GM12891 (cell line): Measurements from ENCODE around the gene EPS8L3.

Source experiments
- DNase-seq: peaks from one replicate; pipeline ENCODE4 v3.0.0; 2011; ENCODE audit warnings: low spot score; ENCODE audit not compliant: insufficient read length
- FAIRE-seq: peaks from 2 replicates; lab custom pipeline; 2011; peaks lifted over from hg19 to GRCh38; lab: Jason Lieb, UNC
- PAX5 ChIP-seq: IDR thresholded peaks from 2 replicates; pipeline ENCODE4 v1.6.1; 2011; ENCODE audit warnings: low read length, moderate library complexity, mild to moderate bottlenecking; ENCODE audit not compliant: insufficient read depth, severe bottlenecking
- POLR2A ChIP-seq: IDR thresholded peaks from 2 replicates; pipeline ENCODE4 v1.6.1; 2011; ENCODE audit warnings: low read depth, low read length, control low read depth
- POLR2AphosphoS5 ChIP-seq: IDR thresholded peaks from 2 replicates; pipeline ENCODE4 v1.6.1; 2011; ENCODE audit warnings: low read depth, low read length, control low read depth
- POU2F2 ChIP-seq: IDR thresholded peaks from 2 replicates; pipeline ENCODE4 v1.6.1; 2011; ENCODE audit warnings: low read depth, mild to moderate bottlenecking, control low read depth, low read length, moderate library complexity
- SPI1 ChIP-seq: IDR thresholded peaks from 2 replicates; pipeline ENCODE4 v1.6.1; 2011; ENCODE audit warnings: low read depth, low read length, control low read depth
- TAF1 ChIP-seq: IDR thresholded peaks from 2 replicates; pipeline ENCODE4 v1.6.1; 2011; ENCODE audit warnings: low read depth, low read length, control low read depth

Gene EPS8L3

DNA sequence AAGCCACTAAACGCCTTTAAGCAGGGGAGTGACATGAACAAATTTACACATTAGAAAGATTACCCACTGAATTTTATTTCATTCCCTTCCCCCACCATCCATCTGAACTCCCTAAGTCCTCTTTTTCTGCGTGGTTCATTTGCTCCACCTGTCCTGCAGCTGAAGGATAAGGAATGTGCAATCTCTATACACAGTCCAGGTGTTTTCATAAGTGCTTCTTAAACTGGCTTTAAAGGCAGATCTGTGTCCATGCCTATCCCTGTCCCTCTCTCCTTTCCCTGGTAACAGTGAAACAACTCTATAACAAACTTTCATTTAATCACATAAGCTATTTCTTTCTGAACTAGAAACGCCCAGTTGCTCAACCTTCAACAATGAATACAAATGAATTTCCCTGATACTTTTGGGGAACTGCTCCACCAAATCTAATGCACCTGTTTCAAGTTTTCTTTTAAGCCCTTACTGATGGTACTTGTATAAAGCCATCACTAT is 31.3 kb downstream of the EPS8L3 start:
- TF ChIP-seq SPI1, result no peak
- TF ChIP-seq PAX5, result no peak
- TF ChIP-seq TAF1, result no peak
- TF ChIP-seq POLR2AphosphoS5, result no peak
- TF ChIP-seq POU2F2, result no peak
- no peak for TF ChIP-seq POLR2A
- DNase-seq, result no peak
- FAIRE-seq, result no peak

DNA sequence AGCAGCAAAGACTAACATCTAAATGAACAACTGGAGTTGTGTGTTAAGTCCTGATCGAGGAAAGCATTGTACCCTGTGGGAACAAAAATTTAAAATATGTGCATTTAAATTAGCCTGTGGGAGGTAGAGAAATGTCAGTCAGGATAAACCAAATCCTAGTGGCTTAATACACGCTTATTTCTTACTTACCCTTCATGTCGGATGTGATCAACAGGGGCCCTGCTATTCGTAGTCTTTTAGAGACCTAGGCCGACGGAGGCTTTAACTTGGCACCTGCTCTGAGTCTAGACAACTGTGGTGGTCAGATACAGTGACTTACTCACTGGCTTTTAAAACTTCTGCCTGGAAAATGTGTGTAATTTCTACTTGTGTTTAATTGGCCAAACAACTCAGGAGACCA is 33.1 kb downstream of the EPS8L3 start:
- TF ChIP-seq PAX5 (no peak), POLR2A (no peak), SPI1 (no peak), POLR2AphosphoS5 (no peak), TAF1 (no peak), POU2F2 (no peak)
- FAIRE-seq (no peak), DNase-seq (no peak)

DNA sequence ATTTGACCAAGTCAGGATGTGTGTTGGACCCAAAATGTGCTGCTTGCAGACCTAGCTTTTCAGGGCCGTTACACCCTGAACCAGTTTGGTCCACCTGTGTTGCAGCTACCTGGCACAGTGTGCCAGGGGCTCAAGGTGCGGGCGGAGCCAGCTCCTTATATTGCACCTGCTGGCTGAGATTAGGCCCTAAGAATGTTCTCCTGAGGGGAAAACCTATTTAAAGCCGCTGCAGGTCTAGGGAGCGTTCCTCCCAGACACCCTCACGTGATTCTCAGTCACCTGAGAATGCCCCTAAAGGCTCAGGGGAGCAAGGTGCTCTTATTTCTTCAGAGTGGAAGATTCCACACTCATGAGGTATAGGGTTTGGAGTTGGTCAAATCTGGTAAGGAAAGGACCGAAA is 34.9 kb downstream of the EPS8L3 start:
- DNase-seq, result no peak
- TF ChIP-seq POU2F2 (no peak), POLR2AphosphoS5 (no peak), PAX5 (no peak), SPI1 (no peak), TAF1 (no peak), POLR2A (no peak)
- FAIRE-seq, result no peak

DNA sequence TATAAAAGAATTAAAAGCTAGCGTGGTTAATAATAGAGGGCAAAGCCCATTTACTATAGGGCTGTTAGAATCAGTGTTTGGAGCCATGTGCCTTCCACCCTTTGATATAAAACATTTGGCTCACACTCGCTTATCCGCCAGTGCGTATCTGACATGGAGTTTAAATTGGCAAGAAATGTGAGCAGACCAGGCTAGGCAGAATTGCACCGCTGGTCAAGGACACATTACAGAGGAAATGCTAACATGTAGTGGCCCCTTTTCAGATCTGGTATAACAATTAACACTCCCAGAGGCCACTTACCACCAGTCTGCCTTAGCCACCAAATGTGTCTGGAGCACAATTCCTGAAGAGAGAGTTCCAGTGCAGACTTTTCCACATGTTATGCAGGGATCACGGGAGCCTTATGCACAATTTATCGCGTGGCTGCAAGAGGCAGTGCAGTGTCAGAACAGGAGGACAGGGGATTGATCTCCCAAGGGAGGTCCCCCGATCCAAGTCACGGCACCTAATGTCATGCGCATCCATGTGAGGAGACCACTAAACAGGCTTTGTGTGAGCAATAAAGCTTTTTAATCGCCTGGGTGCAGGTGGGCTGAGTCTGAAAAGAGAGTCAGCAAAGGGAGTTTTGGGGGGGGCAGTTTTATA is 36.9 kb downstream of the EPS8L3 start:
- no peak for DNase-seq
- TF ChIP-seq TAF1 (no peak), PAX5 (no peak), POLR2AphosphoS5 (no peak), POLR2A (no peak)
- FAIRE-seq, result no peak

DNA sequence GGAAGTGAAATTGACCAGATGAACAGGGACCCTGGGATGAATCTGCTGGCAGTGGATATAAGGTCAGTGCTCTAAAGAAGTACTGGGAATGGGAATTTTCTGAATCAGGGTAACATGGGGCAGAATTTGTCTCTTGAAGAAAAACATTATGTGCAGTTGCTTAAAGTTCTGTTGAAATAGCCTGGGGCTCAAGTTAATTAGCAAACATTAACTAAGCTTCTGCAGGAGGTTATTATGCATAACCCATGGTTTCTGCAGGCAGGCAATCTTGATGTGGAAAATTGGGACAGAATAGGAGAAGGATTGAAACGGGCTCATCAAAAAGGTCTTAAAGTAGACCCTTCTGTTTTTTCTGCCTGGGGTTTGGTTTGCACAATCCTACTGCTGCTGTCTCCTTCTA is 37.7 kb downstream of the EPS8L3 start:
- no peak for FAIRE-seq
- no peak for DNase-seq
- TF ChIP-seq SPI1 (no peak), POU2F2 (no peak), POLR2A (no peak), PAX5 (no peak), POLR2AphosphoS5 (no peak), TAF1 (no peak)

DNA sequence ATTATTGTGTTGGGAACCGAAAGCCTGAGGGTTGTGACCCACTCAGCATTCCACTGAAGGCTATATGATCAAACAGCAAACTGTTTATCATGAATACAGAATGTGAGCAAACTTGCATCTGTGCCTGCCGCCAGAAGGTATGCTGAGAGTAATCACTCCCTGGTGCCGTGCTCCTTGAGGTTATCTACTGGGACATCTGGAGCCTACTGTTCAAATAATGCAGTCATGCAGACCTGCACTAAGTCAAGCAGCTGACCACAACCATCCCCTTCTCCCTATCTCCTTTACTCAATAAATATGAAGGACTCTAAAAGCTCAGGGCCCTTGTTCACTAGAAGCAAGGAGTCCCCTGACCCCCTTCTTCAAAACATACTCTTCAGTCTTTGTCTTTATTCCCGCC is 38.2 kb downstream of the EPS8L3 start:
- TF ChIP-seq POLR2AphosphoS5 (no peak), POLR2A (no peak), POU2F2 (no peak), PAX5 (no peak), SPI1 (no peak), TAF1 (no peak)
- FAIRE-seq (no peak), DNase-seq (no peak)

DNA sequence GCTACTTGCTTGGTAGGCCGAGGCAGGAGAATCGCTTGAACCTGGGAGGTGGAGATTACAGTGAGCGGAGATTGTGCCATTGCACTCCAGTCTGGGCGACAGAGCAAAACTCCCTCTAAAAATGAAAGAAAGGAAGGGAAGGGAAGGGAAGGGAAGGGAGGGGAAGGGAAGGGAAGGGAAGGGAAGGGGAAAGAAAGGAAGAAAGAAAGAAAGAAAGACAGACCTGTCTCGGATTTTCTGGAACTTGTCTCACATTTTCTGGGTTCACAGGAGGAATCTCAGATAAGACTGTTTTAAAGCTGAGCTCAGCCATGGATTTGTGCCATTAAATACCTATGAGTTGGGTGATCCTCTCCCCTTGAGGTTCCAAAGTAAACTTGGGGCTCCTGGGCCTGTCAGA is 38.8 kb downstream of the EPS8L3 start:
- DNase-seq, result no peak
- FAIRE-seq, result no peak
- TF ChIP-seq POLR2AphosphoS5 (no peak), PAX5 (no peak), SPI1 (no peak), TAF1 (no peak)

DNA sequence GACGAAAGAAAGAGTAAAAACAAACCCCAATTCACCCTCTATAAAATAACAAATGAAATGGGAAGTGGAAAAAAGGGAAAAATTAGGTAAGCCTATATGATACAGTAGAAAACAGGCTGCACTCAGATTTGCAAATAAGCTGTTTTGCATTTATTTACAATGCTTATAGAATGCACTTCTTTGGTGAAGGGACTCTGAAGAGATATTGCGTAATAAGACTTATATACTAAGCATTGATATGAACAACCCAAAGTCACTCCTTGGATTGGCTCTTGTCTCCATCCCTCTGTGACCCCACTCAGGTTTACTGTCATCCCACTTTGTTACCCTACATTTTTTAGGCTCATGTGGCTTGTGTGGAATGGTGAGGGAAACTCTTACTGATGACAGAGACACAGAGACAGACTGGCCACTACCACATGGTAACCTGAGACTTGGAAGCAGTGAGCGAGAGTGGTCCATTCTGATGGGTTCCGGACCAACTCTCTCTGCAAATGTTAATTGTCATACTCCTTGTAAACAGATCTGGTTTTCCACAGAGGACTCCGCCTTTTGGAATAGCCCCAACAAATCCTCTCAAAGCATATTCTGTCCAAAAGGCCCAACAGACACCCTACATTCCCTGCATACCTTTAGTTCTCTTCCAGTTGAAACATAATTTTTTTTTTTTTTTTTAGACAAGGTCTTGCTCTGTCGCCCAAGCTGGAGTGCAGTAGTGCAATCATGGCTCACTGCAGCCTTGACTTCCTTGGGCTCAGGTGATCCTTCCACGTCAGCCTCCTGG is 40.6 kb downstream of the EPS8L3 start:
- TF ChIP-seq POLR2A, result no peak
- TF ChIP-seq PAX5, result no peak
- no peak for TF ChIP-seq POU2F2
- no peak for TF ChIP-seq POLR2AphosphoS5
- TF ChIP-seq TAF1, result no peak
- TF ChIP-seq SPI1, result no peak
- no peak for FAIRE-seq
- DNase-seq, result no peak

DNA sequence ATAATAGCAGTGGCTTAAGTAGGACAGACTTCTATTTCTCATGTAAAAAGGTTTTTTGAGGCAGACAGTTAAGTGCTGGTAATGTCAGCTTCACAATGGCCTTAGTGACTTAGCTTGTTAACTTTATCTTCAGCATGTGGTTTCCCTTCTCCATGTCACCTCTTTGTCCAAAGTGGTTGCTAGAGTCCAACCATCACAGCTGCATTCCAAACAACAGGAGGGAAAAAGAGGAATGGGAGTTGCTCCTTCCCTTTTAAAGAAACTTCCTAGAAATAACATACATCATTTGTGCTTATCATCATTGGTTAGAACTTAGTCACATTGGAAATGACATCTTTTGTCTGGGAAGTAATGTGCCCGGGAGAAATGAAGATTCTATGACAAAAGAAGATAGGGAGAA is 41.8 kb downstream of the EPS8L3 start:
- DNase-seq (no peak), FAIRE-seq (no peak)
- TF ChIP-seq PAX5 (no peak), SPI1 (no peak), POLR2A (no peak), POLR2AphosphoS5 (no peak), POU2F2 (no peak), TAF1 (no peak)

DNA sequence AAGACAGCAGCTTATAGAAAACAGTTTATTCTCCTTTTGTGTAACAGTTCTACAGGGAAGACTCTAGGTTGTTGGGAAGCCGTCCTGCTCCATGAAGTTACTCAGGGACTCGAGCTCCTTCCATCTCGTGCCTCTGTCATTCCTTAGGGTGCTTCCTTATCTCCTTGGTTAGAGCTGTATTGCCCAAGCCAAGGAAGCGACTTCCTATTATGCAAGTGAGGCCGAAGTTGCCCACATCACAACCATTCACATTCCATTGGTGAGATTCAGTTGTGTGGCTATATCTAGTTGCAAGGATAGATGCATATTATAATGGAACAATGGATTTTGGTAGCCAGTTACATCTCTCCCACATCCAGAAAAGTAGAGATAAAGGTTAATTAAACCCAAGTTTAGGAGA is 42.7 kb downstream of the EPS8L3 start:
- FAIRE-seq (no peak), DNase-seq (no peak)
- no peak for TF ChIP-seq SPI1
- TF ChIP-seq POU2F2, result no peak
- no peak for TF ChIP-seq POLR2AphosphoS5
- TF ChIP-seq TAF1, result no peak
- TF ChIP-seq POLR2A, result no peak
- TF ChIP-seq PAX5, result no peak
